GM21390 (cell line): ENCODE data around the gene DIABLO.
"Not testable (repeated sequence)": the region's sequence is repeated elsewhere in the genome, so short reads cannot be mapped to it uniquely, and the experiment has no call there.

Experiments used
- ATAC-seq: cut with Tn5 transposase; IDR thresholded peaks from one replicate; pipeline ENCODE4 v1.9.1; 2021; ENCODE audit not compliant: unreplicated experiment

Gene DIABLO

DNA sequence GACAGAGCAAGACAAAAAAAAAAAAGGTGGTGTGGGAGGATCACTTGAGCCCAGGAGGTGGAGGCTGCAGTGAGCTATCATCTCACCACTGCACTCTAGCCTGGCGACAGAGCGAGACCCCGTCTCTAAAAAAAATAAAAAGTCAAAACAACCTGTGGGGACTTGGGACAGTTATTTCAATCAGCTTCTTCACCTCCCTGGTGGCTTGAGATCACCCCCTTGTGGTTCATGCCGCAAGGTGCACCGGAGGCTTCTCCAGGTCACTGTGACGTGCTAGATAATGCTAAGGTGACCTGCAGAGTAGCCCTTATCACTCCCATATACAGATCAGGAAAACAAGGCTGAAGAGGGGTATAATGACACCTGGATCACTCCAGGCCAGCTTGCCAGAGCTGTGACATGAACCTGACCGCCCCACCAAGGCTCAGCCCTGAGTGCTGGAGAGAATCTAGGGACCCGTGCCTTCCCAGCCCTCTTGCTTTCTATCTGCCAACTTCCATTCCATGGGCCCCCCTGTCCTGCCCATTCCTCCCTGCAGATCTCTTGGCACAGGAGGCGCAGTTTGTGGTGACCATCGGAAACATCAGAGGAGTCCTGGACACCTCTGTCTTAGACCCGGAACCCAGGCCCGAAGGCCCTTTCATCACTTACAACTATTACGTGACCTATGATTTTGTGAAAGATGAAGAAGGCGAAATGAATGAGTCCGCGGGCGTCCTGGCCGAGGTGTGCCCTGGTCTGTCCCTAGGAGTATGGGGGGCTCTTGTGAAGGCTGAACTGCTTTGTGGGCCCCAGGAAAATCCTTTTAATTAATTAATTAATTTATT lies 34.8 kb downstream of the DIABLO start:
- no peak for ATAC-seq

GRCh38 chr12:122189626-122190475 lies 36.0 kb downstream of the DIABLO start:
- ATAC-seq = no peak

GRCh38 chr12:122187466-122187865 lies 38.4 kb downstream of the DIABLO start:
- no peak for ATAC-seq

- ATAC-seq = no peak
Measured at GRCh38 chr12:122185494-122186082, 40.3 kb downstream of the DIABLO start.

DNA sequence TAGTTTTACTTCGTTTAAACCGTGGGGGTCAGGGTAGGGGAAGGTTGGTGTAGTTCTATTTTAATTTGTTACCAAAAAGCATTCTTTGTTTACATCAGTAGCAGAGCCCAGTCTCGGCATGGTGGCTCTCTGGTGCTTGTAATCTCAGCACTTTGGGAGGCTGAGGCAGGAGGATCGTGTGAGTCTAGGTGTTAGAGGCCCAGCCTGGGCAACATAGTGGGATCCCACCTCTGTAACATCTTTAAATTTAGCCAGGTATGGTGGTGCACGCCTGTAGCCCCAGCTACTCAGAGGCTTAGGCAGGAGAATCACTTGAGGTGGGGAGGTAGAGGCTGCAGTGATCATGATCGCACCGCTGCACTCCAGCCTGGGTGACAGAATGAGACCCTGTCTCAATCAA lies 40.8 kb downstream of the DIABLO start:
- ATAC-seq = no peak

DNA sequence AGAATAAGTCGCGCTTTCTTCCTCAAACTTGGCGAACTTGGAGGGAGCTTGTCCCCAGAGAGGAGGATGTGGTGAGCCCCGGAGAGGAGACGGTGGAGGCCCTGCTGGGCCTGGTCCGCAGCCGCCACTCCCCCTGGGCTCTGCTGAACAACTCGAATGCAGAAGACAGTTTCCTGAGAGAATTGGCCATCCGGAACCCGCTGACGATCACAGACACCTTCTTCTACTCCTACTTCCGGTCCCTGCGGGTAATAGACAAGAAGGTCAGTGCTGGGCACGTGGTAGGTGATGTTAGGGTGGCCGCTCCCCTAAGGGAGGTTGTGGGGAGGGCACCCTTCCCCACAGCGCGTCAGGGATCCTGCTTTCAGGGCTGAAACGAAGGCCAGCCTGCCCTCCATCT lies 41.3 kb downstream of the DIABLO start:
- no peak for ATAC-seq

DNA sequence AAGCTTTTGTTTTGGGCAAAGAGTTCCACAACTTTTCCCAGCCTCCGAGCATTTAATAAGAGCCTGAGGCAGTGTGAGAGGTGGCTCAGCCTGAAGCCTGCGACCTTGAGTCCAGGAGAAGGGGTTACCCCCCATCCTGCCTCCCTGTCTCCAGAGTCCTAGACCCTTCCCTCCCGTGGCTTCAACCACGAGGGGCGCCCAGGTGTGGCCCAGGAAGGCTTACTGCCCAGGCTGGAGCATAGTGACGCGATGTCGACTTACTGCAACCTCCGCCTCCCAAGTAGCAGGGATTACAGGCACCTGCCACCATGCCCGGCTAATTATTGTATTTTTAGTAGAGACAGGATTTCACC lies 42.3 kb downstream of the DIABLO start:
- no peak for ATAC-seq

DNA sequence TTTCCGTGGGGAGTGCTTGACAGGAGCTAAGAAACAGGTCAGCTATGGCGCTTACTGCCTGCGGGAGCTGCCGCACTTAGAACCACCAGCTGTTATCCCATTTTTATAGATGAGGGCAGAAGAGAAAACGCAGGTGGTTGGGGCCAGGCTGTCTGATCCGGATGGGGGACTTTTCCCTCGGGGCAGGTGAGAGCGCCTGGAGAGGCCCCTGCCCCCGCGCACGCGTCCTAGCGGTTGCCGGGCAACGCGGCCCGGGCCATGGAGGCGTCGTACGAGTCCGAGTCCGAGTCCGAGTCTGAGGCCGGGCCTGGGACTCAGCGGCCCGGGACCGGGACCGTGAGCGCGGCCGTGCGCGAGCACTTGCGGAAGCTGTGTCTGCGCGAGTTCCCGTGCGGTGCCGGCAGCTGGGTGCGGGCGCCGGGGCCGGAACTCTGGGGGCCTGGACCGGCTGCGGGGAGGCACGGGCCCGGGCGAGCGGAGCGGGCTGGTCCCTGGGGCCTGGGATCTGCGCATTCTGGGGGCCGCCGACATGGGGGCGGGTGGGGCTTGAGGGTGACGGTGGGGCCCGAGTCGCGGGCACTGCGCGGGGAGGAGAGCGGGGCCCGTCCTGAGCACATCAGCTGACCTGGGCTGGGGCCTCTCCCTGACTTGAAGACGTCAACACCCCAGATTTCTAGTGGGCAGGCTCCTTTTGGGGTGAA lies 42.8 kb downstream of the DIABLO start, which contains the start of gene LRRC43:
Gene LRRC43, plus strand, starts transcription at position 237 of the 701 bp plus-strand sequence. Its CDS starts 22 bp downstream, at position 259.
- no peak for ATAC-seq

GRCh38 chr12:122176473-122176872 lies 49.4 kb downstream of the DIABLO start:
- ATAC-seq = not testable (repeated sequence)

GRCh38 chr12:122174155-122174845 lies 51.6 kb downstream of the DIABLO start, which contains the start of gene IL31:
Gene IL31 (minus strand): TSS chr12:122174221. CDS start chr12:122174172, 49 bp downstream.
- ATAC-seq = no peak

DNA sequence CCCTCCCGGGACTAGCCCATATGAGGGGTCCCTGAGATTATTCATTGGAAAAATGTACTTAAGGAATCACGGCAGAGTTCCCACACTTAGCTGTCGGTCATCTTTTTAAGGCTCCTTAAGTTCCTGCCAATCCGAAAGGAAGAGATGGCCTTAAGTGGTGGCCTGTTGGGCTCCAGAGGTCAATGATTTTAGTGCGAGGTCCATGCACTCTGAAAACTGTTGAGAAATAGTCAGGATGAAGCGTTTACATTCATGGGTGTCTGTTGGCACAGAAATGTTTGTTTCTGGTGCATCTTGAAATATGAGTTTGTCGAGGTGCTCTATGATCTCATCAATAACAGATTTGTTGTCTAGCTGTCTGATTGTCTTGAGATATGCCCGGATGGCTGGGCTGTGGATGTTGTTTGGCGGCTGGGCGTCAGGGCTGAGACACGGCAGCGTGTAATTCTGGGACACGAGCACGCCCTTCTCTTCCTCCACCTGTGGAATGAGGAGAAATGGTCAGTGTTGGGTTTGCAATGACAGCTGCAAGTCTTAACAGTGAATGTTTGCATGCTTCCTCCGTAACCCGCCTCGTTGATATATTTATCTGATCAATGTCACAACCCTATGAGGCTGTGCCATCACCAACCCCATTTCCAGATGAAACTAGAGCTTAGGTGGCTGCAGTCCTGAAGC lies 53.5 kb downstream of the DIABLO start:
- no peak for ATAC-seq

DNA sequence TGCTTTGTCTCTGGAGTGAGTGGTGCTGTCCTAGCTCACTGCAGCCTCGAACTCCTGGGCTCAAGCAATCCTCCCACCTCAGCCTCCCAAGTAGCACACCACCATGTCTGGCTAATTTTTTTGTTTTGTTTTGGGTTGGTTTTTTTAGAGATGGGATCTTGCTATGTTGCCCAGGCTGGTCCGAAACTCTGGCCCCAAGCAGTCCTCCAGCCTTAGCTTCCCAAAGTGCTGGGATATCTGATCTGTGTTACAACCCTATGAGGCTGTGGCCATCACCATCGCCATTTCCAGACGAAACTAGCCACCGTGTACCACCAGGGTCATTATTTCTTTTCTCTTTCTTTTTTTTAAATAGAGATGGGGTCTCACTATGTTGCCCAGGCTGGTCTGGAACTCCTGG lies 54.5 kb downstream of the DIABLO start:
- no peak for ATAC-seq

GRCh38 chr12:122168492-122168891 lies 57.4 kb downstream of the DIABLO start:
- no peak for ATAC-seq

GRCh38 chr12:122167356-122167925 lies 58.4 kb downstream of the DIABLO start:
- ATAC-seq = no peak

DNA sequence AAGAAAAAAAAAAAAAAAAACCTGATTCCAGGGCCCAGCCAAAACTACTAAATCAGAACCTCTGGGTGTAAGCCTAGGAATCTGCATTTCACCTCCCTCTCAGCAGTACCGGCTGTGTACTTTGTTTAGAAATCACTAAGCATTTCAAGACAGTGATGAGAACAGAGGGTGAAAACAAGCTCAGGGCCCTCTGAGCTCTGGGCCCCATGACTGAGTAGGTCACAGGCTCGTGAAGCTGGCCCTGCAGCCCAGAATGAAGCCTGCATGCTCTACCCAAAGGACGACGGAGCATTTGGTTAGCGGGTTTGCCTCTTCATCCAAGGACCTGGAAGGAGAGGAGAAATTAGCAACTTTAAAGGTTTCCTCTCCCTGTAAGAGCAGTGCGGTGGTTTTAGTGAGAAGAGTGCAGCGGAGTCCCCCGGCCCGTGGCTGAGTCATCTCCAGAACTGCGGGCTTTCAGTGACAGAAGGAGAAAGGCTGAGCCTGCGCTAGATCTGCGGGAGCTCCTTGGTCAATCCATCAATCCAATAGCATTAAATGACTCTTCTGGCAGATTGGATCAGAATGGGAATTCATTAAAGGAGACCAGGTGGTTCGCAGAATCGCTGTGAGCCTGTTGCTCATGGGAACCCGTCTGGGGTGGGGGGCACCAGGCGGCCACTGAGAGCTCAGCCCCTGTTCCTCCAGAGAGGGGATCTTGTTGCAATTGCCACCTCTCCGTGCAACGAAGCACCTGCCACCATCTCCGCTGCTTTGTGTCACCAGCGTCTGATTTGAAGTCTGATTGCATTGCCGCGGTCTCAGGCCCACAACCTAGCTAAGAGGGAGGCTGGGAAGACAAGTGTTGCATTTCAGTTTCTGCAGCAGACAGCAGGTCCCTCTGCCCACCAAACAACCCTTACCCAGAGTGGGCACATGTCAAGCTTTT lies 59.2 kb downstream of the DIABLO start:
- ATAC-seq = no peak

GRCh38 chr12:122162976-122163375 lies 62.9 kb downstream of the DIABLO start:
- ATAC-seq = no peak

DNA sequence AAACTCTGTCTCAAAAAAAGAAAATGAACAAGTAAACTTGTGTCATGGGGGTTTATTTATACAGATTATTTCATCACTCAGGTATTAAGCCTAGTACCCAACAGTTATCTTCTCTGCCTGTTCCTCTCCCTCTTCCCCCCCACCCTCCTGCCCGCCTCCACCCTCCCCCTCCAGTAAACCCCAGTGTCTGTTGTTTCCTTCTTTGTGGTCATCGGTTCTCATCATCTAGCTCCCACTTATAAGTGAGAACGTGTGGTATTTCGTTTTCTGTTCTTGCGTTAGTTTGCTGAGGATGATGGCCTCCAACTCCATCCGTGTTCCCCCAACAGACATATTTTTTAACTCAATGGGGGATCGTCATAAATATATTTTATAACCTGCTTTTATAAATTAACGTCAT lies 64.2 kb downstream of the DIABLO start:
- no peak for ATAC-seq

DNA sequence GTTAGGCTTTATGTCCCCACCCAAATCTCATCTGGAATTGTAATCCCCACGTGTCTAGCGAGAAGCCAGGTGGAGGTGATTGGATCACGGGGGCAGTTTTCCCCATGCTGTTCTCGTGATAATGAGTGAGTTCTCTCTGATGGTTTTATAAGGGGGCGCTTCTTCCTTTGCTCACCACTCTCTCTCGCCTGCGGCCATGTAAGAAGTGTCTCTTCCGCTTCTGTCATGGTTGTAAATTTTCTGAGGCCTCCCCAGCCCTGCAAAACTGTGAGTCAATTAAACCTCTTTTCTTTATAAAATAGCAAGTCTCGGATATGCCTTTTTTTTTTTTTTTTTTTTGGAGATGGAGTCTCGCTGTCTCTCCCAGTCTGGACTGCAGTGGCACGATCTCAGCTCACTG lies 65.1 kb downstream of the DIABLO start:
- no peak for ATAC-seq
